ENCODE measurements around the gene ECT2L. TPM values are rescaled to one million over a fixed set of nuclear protein-coding genes. Genes with fewer than 3 reads are reported as not detected.
A peak's percentile ranks its signal among the peaks of the same experiment; 100 is the strongest.

The ECT2L gene
- total and polyA plus RNA-seq, 2 of the 4 experiments (the other 2 are of a cell fraction): not detected

DNA sequence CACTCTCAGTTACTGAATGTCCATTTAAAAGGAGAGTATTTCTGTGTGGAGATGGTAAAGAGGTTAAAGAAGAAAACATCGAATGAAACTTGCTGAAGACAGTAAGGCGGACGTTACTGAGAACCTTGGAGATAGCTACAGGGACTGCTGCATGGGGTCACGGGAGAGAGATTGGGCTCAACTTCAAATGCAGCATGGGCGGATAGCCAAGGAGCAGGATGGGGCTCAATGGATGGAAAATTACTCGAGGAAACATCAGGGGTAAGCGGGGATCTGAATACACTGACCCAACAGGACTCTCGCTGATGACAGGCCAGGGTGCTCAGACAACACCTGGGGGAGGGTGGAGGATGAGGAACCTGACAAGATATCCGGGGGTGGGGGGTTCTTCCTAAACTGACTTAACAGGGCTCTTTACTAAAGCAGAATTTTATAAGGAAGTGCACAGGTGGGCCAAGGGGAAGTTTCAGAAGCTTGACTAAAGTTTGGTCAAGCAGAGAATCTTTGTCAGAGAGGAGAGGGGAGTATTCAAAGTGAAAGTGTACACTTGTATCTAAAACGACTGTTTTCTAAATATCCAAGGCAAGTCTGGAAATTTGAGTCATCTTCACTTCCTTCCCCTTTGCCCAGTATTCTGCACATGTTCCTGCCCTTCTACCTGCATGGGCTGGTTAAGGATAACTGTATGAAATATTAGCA lies 22.8 kb downstream of the ECT2L start:
- DNase-seq (no peak), ATAC-seq (ENCODE audit: low read depth) (no peak)
- Histone ChIP-seq H2BK20ac (ENCODE audit: low read depth, low read length) (no peak overlapping the region), H3K9me3 (ENCODE audit: control insufficient read depth, insufficient read depth, low read length) (no peaks in the 10 kb centered on the region), H3K4me1 (ENCODE audit: control insufficient read depth, insufficient read depth, low read length) (peaks cover 4% of the 10 kb centered on the region), H3K4me3 (ENCODE audit: insufficient read depth, low read depth, low read length) (no peak overlapping the region), H2BK5ac (ENCODE audit: low read depth, low read length, poor library complexity, severe bottlenecking) (no peak overlapping the region), H3K18ac (ENCODE audit: low read depth, low read length) (no peak overlapping the region), H3K4me2 (ENCODE audit: low read depth, low read length) (no peak overlapping the region), H3K79me1 (ENCODE audit: low read depth in 1 of 2, low read length in 2 of 2) (no peaks in the 10 kb centered on the region), H3K27me3 (ENCODE audit: control insufficient read depth, insufficient read depth, low read length) (no peaks in the 10 kb centered on the region), H2AFZ (replicated peaks; ENCODE audit: low read length, poor library complexity) (no peak overlapping the region), H3K4ac (ENCODE audit: low read depth, low read length) (no peak overlapping the region), H2AK9ac (replicated peaks; ENCODE audit: low read depth, low read length, poor library complexity) (no peak overlapping the region), H3K36me3 (ENCODE audit: control insufficient read depth, insufficient read depth, low read length) (no peaks in the 10 kb centered on the region), H3K9ac (ENCODE audit: low read depth, low read length) (no peak overlapping the region), H2BK120ac (ENCODE audit: low read depth, low read length) (no peak overlapping the region), H2AK5ac (ENCODE audit: low read depth, low read length) (peak overlapping the region; percentile 43; the same call in 1 of the 2 replicates), H3K14ac (replicated peaks; ENCODE audit: low read depth, low read length) (no peak overlapping the region), H4K20me1 (ENCODE audit: insufficient read depth, low read length) (no peaks in the 10 kb centered on the region), H4K91ac (ENCODE audit: insufficient read depth, low read depth, low read length) (no peak overlapping the region), H3K27ac (ENCODE audit: insufficient read depth, low read length) (no peak overlapping the region), H4K5ac (ENCODE audit: low read depth, low read length) (no peak overlapping the region), H2BK15ac (ENCODE audit: low read depth, low read length) (no peak overlapping the region), H4K8ac (ENCODE audit: low read depth in 2 of 2, low read length in 2 of 2) (no peak overlapping the region), H3K9me1 (ENCODE audit: insufficient read depth, low read length) (peaks cover 8% of the 10 kb centered on the region; the same call in 1 of the 2 replicates), H3K23ac (ENCODE audit: low read depth, low read length) (no peak overlapping the region), H3K56ac (ENCODE audit: extremely low read depth, insufficient read depth, low read length) (no peak overlapping the region)
- in situ Hi-C loops (cut with MboI; ENCODE audit: low sequenced_read_pairs): loop anchor here (5.0 kb wide), 2 partner anchors 169 to 549 kb away; partner anchors contain the start of gene REPS1
- WGBS, 2 experiments (ENCODE audit: extremely low coverage in 2 of 2, insufficient read length in 1 of 2): 77% methylated on average over 3 of the region's 10 CpGs; no CpG with 5 or more reads in 1 of the 2 experiments
- TF ChIP-seq NFE2L2 (IDR thresholded peaks at IDR 0.05; ENCODE audit: low read depth, low read length) (no peak), MXI1 (IDR thresholded peaks at IDR 0.05; ENCODE audit: borderline replicate concordance, low read depth, low read length) (no peak), CEBPB (IDR thresholded peaks at IDR 0.05; ENCODE audit: low read depth, low read length) (no peak), RAD21 (IDR thresholded peaks at IDR 0.05; ENCODE audit: low read length) (no peak), MAFK (IDR thresholded peaks at IDR 0.05; ENCODE audit: low read depth, low read length) (no peak), BHLHE40 (IDR thresholded peaks at IDR 0.05; ENCODE audit: low read depth, low read length) (no peak), POLR2A (IDR thresholded peaks at IDR 0.05; ENCODE audit: low read depth, low read length) (no peak), MAZ (IDR thresholded peaks at IDR 0.05; ENCODE audit: borderline replicate concordance, low read depth, low read length) (no peak), RCOR1 (IDR thresholded peaks at IDR 0.05; ENCODE audit: insufficient replicate concordance, low read length) (no peak), CHD1 (IDR thresholded peaks at IDR 0.05; ENCODE audit: low read depth, low read length) (no peak)
- TF ChIP-seq, protein P1, sequence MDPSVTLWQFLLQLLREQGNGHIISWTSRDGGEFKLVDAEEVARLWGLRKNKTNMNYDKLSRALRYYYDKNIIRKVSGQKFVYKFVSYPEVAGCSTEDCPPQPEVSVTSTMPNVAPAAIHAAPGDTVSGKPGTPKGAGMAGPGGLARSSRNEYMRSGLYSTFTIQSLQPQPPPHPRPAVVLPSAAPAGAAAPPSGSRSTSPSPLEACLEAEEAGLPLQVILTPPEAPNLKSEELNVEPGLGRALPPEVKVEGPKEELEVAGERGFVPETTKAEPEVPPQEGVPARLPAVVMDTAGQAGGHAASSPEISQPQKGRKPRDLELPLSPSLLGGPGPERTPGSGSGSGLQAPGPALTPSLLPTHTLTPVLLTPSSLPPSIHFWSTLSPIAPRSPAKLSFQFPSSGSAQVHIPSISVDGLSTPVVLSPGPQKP (IDR thresholded peaks at IDR 0.05; ENCODE audit: borderline replicate concordance, low read depth, low read length): no peak
- TF ChIP-seq, protein P2, sequence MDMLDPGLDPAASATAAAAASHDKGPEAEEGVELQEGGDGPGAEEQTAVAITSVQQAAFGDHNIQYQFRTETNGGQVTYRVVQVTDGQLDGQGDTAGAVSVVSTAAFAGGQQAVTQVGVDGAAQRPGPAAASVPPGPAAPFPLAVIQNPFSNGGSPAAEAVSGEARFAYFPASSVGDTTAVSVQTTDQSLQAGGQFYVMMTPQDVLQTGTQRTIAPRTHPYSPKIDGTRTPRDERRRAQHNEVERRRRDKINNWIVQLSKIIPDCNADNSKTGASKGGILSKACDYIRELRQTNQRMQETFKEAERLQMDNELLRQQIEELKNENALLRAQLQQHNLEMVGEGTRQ (IDR thresholded peaks at IDR 0.05; ENCODE audit: low read depth, low read length): no peak
- TF ChIP-seq, protein P3, sequence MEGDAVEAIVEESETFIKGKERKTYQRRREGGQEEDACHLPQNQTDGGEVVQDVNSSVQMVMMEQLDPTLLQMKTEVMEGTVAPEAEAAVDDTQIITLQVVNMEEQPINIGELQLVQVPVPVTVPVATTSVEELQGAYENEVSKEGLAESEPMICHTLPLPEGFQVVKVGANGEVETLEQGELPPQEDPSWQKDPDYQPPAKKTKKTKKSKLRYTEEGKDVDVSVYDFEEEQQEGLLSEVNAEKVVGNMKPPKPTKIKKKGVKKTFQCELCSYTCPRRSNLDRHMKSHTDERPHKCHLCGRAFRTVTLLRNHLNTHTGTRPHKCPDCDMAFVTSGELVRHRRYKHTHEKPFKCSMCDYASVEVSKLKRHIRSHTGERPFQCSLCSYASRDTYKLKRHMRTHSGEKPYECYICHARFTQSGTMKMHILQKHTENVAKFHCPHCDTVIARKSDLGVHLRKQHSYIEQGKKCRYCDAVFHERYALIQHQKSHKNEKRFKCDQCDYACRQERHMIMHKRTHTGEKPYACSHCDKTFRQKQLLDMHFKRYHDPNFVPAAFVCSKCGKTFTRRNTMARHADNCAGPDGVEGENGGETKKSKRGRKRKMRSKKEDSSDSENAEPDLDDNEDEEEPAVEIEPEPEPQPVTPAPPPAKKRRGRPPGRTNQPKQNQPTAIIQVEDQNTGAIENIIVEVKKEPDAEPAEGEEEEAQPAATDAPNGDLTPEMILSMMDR (conservative IDR thresholded peaks at IDR 0.05; ENCODE audit: low read depth, low read length): no peak
- dilution Hi-C loops (cut with HindIII; ENCODE audit: low sequenced_read_pairs, unreplicated experiment): no loop called here
- BruUV-seq (replicated peaks): no TSS peak
- intact Hi-C loops (cut with micrococcal nuclease): no loop called here
- ChIA-PET POLR2A (ENCODE audit: unreplicated experiment) (no interaction called here), CTCF (interaction anchor here (0.5 to 0.7 kb wide), 2 partner anchors 400 to 432 kb away, joined by 3 to 5 read pairs; no protein-coding TSS in a partner anchor)
